GM12875 (cell line): ENCODE results near the gene NIT2.

Source experiments
- H3K4me3 ChIP-seq: one replicate; pipeline ENCODE4 v1.5.1; 2011; ENCODE audit warnings: low read depth, low read length, control low read depth
- TF ChIP-seq, protein P1 (sequence below): IDR thresholded peaks from 2 replicates; pipeline ENCODE4 v1.5.1; 2011; ENCODE audit warnings: low read depth, mild to moderate bottlenecking, control low read depth, inconsistent platforms, low read length, moderate library complexity, borderline replicate concordance; ENCODE audit not compliant: insufficient read depth

NIT2 gene

DNA sequence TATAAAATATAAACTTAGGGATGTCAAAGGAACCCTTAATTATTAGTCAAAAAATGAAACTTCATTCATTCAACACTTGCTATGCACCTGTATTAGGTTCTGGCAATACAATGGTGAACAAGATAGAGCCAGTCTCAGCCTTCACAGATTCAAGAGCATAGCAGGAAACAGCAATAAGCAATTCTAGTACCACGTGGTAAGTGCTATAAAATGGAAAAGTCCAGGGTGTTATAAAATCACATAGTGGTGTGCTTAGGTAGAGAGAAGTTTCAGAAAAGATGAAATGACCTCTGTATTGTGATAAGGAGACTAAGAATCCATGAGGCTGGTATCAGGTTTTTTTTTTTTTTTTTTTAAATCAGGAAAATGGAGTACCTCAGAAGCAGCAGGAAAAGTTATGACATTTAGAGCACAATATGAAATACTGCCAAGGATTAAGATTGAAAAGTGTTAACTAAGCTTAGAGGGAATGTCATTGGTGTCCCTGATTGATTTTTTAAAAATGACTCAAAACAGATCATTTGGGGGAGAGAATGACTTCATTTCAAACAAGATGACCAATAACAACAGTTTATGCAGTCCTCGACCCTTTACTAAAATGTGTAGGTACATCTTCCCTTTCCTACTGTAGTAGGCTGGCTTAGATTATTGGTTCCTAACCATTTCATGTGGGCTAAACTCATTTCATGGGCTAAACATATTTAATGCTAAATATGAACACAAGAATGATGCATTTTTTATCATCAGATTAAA is 61.3 kb downstream of the NIT2 start:
- TF ChIP-seq, protein P1, sequence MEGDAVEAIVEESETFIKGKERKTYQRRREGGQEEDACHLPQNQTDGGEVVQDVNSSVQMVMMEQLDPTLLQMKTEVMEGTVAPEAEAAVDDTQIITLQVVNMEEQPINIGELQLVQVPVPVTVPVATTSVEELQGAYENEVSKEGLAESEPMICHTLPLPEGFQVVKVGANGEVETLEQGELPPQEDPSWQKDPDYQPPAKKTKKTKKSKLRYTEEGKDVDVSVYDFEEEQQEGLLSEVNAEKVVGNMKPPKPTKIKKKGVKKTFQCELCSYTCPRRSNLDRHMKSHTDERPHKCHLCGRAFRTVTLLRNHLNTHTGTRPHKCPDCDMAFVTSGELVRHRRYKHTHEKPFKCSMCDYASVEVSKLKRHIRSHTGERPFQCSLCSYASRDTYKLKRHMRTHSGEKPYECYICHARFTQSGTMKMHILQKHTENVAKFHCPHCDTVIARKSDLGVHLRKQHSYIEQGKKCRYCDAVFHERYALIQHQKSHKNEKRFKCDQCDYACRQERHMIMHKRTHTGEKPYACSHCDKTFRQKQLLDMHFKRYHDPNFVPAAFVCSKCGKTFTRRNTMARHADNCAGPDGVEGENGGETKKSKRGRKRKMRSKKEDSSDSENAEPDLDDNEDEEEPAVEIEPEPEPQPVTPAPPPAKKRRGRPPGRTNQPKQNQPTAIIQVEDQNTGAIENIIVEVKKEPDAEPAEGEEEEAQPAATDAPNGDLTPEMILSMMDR: no peak

DNA sequence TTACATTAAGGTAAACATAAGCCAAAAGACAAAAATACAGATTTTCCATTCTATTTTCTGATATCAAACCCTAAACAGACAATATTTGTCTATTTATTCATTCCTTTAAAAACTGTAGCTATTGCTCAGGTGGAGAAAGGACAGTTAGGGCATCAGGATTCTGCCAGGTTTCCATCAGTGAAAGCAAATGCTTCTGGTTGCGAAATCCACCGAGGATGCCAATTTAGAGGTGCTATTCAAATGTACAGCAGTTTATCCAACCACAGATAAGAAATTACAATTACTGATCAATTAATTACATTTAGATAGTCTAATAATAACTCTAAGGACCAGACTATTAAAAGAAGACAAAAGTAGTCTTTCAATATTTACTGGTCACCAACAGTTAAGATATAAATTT is 62.4 kb downstream of the NIT2 start:
- TF ChIP-seq, protein P1: no peak
- H3K4me3 ChIP-seq: no peak overlapping the region

More for the DNA sequence above, 61.3 kb downstream of the NIT2 start:
- H3K4me3 ChIP-seq: no peak overlapping the region

DNA sequence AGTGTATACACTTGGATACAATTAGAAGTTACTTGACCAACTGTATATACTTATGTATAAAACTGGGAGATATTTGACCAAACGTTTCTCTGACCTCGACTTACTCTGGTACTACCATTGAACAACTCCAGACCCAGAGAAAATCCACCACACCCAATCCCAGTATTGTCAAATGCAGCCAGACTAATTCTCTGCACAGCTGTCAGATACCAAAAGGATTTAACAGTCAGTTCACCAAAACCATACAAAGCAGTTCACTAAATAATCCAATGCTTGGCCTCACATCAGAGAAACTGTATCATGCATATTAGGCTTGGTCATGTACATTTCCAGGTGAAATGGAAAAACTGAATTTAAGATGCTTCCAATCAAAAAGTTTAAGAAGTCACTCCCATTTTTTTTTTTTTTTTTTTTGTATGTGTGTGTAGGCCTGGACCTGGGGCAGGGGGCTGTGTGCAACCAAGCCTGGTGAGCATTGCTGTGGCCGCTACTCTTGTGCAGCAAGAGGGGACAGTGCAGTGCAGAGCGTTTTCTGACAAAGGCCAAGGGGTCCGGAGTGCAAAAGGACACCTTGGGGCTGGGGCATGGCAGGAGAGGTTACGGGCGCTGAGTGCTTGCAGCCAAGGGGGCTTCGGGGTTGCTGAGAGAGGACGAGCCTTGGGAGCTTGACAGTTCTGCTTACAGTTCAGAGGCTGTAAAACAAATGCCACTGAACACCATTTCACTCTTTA is 64.9 kb downstream of the NIT2 start:
- TF ChIP-seq, protein P1: no peak
- peak overlapping the region; percentile 83 for H3K4me3 ChIP-seq

DNA sequence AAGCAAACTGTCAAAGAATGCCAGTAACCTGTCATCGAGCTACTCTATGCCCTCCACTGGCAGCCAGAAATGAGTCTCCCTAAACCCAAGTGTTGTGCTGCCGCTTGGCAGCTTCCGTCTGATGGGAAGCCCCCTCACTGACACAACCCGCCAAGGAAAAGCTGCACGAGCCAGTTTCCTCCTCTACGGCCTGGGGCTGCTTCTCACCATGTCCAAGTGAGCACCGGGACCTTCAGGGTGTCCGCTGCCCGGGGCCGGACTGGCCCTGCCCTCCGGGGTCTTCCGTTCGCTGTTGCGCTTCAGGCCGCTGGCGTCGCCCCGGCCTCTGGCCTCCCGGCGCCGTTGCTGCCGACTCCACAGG is 65.8 kb downstream of the NIT2 start:
- H3K4me3 ChIP-seq: peak overlapping the region; percentile 83
- TF ChIP-seq, protein P1: no peak

DNA sequence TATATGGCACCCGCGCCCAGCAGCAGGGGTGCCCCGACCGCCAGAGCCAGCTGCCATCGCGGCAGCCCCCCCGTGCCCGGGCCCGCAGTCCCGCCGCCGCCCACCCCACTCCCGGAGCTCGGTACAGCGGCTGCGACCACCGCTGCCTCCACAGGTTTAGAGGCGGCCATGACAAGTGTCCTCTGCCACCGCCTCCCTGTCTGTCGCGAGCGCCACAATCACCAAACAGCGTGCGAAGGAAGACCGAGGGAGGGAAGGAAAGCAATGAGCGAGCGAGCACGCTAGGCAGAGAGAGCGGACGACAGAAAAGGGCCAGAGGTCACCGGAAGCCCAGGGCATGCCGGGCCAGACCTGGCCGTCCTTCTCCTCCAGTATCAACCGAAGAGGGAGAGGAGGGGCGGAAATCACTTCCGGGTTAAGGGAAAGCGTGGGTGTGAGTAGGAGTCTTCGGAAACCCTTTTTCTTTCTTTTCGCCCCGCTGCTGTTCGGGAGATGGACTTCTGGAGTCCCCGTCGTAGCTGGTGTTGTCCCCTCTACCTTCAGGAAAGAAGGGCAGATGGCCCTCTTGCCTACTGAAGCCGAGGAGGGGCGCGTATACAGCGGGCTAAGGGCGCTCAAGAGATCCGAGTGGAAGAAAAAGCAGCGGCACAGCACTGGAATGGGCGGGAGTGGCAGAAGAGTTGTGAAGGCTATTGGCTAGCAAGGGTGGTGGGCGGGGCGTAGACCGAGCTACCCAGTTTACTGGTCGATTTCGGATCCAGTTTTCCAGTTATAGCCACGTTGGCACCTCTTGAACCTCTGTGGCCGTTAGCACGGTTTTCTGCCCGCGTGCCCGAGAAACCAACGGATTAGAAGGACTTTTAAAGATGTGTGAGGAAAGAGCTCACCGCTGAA is 66.5 kb downstream of the NIT2 start, which contains the start of the genes LNP1 and TOMM70:
Gene LNP1, plus strand, starts transcription at position 760 of the 894 bp plus-strand sequence. CDS start 28,191 bp downstream, outside the sequence.
Gene TOMM70, minus strand, starts transcription at position 310 of the 894 bp plus-strand sequence. Its CDS starts 140 bp downstream, at position 170.
- H3K4me3 ChIP-seq: peak within 1 kb of the TSS; percentile 83
- TF ChIP-seq, protein P1: no peak

DNA sequence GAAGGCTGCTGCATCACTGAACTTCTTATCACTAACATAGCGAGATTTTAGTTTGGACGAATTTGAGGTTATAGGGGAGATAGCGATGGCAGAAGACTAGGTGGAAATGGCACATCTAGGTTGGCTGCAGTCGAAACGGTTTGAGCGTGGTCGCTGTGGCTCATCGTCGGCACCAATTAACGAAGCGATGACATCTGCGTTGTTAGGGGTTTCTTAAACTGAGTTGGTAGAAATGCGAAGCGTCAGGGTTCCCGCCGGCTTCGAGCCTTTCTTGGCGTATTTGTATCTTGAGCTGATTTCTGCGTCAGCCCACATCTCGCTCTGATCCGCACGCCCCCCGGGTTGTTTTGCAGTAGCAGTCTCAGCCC is 67.1 kb downstream of the NIT2 start:
- peak overlapping the region; percentile 83 for H3K4me3 ChIP-seq
- TF ChIP-seq, protein P1: no peak
